ENCODE data around the gene PWP1.
A peak's percentile ranks its signal among the peaks of the same experiment; 100 is the strongest.

The PWP1 gene

GRCh38 chr12:107685360-107686248 lies at the start of gene PWP1:
Gene PWP1 (plus strand): TSS chr12:107685799. CDS start chr12:107685900, 101 bp downstream.
- DNase-seq = peak; percentile 96

DNA sequence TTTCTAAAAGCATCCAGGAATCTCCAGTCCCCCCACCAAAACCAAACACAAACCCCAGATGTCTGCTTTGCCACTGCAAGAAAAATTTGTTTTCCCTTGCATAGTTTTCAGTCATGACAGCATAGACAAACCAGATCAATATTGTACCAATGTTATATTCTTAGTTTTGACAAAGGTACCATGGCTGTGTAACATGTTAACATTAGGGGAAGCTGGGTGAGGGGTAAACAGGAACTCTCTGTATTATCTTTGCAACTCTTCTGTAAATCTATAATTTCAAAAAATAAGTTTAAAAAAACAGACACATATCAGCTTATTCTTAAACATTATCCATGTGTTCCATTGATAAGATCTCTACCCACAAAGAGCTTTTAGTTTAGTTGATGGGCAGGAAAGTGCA lies 44.4 kb upstream of the PWP1 start:
- no peak for DNase-seq

- no peak for DNase-seq
These were observed 43.4 kb upstream of the PWP1 start for GRCh38 chr12:107642240-107642639.

GRCh38 chr12:107645630-107646333 lies 39.8 kb upstream of the PWP1 start:
- no peak for DNase-seq

DNA sequence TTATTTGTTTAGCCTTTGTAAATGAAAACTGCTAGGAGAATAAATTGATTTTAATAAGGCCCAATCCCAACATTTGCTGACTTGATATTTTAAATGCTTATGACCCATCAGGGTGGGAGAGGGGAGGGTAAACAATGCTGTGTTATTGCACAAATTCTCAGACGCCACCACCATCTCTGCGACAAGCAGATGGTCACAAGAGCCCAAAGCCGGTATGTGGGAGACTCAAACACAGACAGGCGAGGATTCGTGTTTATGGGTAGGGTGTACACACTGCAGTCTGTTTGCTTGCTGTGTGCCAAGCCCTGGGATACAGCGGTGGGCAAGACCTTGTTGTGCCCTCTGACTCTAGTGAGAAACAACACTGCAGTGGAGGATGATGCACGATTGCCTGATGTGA lies 39.2 kb upstream of the PWP1 start:
- no peak for DNase-seq

DNA sequence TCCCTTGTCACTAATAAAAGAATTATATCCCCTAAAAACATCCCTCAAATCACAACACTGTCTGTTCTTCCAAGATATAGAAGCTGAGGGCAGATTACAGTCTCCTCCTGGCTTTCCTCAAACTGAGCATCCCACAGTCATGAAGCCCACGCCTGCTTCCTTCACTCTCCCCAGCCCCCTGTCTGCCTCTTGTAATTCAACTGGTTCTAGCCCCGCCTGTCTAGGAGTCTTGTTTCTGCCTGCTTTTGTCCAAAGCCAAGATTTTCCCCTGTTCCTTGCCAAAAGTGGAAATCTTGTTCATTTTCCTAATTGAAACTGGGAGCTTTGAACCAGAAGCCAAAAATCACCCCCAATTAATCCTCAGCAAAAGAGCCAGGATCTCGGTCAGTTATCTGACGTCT lies 35.9 kb upstream of the PWP1 start:
- DNase-seq = no peak

DNA sequence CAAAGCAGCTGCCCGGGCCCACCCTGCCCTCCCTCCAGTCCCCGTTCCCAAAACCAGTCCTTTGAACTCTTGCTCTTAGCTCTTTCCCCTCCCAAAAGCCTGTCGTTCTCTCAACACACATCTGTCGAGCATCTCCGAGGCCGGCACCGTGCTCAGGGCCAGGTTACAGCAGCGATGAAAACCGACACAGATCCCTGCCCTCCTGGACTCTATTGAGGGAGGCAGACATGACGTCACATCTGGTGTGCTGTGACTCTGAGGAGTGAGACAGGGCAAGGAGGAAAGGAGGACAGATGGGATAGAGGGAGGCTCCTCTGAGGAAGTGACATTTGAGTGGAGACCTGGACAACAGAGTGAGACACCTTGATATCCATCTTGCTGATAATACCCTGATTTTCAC lies 34.6 kb upstream of the PWP1 start:
- DNase-seq = no peak

- DNase-seq = no peak
These were observed 33.8 kb upstream of the PWP1 start for GRCh38 chr12:107651571-107652449.

DNA sequence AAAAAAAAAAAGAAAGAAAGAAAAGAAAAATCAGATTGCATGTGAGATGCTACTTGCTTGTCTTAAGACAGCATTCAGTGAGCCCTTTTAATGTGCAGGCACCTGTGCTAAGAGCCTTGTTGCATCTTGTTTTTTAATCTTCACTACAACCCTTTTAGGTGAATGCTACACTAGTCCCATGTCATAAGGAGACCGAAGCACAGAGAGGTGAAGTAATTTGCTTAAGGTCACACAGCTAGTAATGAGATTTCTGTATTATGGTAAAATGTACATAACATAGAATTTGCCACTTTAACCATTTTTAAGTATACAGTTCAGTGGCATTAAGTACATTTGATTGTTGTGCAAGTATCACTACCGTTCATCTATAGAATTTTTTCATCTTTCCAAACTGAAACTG lies 32.1 kb upstream of the PWP1 start:
- no peak for DNase-seq

GRCh38 chr12:107654873-107655272 lies 30.7 kb upstream of the PWP1 start:
- no peak for DNase-seq

- DNase-seq = no peak
These were observed 30.1 kb upstream of the PWP1 start for GRCh38 chr12:107655281-107656065.

- DNase-seq = no peak
These were observed 29.3 kb upstream of the PWP1 start for GRCh38 chr12:107656302-107656701.

DNA sequence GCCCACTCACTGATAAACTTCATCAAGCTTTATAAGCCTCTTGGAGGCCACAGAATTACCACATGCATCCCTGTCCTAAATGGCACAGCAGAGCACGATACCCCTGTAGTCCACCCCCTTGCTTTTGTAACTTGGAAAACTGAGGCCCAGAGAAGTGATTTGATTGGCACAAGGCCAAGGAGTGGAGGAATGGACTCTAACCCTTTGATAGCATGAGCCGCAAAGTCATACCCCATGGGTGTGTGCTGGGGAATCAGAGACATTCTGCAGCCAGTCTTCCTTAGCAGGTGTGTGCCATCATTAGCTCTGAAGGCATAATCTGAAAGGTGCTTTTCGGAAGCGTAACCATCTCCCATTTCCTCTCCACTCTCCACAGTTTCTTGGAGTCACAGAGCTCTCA lies 28.5 kb upstream of the PWP1 start:
- no peak for DNase-seq

- DNase-seq = no peak
These were observed 28.0 kb upstream of the PWP1 start for GRCh38 chr12:107657621-107658020.

DNA sequence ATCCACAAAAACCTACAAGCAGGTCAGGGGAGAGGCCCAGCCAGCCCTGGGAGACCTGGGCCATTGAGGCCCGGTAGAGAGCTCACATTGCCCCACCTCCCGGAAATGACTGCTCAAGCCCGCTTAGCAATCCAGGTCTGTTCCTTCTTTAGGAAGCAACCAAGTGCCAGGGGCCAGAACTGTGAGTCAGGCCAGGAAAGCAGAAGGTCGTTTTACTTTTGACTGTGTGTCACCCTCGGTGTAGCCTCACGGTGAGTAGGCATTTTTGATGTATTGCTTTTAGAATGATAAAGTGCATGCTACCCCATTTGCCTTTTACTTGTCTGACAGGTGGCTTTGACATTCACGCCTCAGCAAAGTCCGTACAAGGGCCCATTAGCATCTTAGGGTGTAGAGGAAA lies 25.4 kb upstream of the PWP1 start:
- DNase-seq = no peak

- no peak for DNase-seq
These were observed 24.7 kb upstream of the PWP1 start for GRCh38 chr12:107660861-107661415.

- DNase-seq = no peak
These were observed 23.8 kb upstream of the PWP1 start for GRCh38 chr12:107661830-107662229.

- DNase-seq = no peak
These were observed 23.1 kb upstream of the PWP1 start for GRCh38 chr12:107662484-107662883.

DNA sequence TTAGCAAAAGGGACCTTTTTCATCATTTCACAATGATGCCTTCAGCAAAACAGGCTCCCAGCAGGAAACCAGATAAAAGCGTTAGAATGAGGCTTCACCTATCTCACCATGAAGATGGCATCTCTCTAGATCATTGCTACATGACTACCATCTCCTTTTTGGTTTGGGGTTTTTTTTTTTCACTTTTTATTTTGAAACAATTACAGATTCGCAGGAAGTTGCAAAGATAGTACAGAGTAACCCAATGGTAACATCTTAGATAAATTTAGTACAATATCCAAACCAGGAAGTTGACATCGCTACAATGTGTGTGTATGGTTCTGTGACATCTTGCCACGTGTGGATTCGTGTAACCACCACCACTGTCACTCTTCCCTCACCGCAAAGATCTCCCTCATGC lies 22.3 kb upstream of the PWP1 start:
- DNase-seq = no peak

DNA sequence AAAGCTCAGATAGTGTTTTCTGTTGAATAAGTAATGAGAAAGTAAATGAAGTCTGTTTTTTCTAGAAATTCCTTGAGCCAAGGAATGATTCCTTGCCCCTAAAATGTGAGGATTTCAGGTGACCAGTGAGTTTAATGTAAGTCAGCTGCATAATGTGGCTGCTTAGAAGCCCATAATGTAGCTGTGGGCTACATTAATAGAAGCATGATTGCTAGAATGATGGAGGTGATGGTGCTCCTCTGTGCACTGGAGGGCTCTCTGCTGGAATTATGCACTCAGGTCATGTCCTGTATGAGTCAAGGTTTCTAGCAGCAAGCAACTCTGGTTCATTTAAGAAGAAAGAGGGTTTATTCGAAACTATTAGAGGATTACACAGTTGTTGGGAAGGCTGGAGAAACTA lies 19.6 kb upstream of the PWP1 start:
- DNase-seq = no peak

DNA sequence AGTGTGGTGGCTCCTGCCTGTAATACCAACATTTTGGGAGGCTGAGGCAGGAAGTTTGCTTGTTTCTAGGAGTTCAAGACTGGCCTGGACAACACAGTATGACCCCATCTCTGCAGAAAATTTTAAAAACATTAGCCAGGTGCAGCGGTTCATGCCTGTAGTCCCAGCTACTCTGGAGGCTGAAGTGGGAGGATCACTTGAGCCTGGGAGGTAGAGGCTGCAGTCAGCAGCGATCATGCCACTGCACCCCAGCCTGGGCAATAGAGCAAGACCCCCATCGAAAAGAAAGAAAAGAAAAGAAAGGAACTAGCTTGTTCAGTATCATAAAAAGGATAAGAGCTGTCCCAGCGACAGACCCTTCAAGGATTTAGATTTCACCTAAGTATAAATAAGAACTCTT lies 18.1 kb upstream of the PWP1 start:
- DNase-seq = no peak
